Raji (cell line): ENCODE data around the gene GNG12.

Source experiments
- POLR2A ChIP-seq: IDR thresholded peaks from 2 replicates; pipeline ENCODE4 v1.6.1; 2011; ENCODE audit warnings: low read depth, low read length, control low read depth; ENCODE audit not compliant: insufficient read depth

Gene GNG12

DNA sequence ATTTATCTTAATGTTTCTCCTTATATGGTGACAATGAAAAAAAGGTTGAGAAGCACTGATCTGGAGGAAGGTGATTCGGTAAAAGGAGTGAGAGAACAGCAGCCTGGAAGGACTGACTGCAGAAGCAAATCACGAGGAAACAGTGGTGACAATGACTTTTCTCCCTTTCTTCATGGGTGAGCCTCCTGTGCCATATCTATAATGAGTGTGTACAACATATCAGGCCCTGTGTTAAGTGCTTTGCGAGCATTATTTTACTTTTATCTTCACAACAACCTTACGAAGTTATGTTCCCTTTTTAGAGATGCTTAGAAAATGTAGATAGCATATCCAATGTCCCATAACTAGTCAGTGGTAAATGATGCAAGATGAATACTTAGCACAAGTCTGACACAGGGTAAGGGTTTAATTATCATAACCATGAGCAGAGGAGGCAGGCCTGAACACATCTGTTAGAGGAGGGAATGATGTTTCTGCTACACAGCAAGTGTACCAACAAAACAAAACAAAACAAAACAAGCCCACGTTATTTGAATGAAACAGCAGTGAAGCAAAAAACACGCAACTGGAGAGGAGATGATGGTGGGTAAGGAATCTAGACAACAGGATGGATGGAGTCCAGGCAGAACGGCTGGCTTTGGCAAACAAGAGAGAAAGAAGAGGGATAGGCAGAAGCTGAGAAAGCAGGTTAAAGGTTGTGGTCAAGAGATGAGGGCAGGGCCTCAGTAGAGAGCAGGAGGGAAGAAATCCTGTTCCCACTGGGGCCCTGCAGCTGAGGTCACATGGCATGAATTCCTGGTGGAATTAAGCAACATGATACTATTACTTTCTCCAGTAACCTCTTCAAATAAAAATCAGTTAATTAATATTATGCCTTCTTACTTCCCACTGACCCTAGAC is 29.6 kb downstream of the GNG12 start:
- TF ChIP-seq POLR2A: no peak

DNA sequence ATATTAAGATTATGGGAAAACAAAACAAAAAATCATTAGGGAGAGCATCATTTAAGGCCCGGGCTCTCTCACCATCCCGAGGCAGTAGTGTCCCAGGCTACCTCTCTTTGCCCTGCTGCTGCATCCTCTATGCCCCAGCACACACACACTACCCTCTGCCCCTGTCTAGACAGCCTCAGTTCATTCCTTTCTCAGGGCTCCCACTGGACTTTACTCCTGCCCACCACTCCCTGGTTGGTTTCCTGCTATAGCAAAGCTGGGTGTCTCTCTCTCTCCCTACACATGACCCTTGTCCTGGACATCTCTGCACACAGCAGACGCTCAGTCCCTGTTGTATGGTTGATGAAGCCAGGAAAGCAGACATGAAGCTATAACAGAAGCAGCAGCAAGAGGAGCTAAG is 30.7 kb downstream of the GNG12 start:
- TF ChIP-seq POLR2A: no peak

DNA sequence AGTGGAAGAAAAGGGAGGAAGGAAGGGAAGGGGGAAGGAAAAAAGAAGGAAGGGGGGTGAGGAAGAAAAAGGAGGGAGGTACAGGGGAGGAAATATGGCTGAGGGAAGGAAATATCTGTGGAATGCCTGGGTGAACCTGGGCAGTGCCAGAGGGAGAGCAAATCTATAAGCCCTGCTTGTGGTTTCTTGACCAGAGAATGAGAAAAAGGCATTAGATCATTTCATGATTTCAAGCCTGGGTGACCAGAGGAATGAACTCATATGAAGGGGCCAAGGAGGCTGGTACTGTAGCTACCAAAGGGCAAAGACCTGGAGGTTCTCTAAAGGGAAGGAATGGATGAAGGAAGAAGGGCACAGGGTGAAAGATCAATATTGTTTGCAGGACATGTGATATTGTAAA is 31.4 kb downstream of the GNG12 start:
- TF ChIP-seq POLR2A: no peak

DNA sequence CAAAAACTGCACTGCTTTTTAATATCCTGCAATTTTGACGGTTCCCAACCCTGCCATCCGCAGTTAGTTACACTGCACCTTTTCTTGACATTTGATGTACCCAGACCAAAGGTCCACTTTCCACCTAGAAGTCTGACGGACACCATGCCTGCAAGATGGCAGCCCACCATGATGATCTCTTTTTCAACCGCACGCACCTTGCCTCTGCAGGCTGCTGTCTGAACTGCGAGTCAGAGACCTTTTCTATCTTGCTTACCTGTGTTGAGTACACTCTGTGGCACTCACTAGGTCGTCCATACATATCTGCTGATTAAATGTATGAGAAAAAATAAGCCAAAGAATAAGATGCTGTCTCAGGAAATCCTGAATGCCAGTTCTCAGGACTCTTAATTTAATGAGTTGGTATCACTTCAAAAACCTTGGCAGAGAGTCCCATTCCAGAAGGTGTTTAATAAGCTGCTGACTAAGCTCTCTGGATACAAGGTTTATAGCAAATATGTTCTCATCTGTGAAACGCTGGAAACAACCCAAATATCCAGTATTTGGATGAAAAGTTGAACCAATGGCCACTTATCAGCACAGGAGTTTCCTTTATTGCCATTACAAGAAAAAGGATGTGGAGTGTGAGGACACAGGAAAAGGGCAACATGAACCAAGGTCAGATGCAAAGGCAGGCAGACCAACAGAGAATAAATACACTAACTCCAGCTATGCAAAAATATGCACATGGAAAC is 37.9 kb downstream of the GNG12 start:
- TF ChIP-seq POLR2A: no peak

DNA sequence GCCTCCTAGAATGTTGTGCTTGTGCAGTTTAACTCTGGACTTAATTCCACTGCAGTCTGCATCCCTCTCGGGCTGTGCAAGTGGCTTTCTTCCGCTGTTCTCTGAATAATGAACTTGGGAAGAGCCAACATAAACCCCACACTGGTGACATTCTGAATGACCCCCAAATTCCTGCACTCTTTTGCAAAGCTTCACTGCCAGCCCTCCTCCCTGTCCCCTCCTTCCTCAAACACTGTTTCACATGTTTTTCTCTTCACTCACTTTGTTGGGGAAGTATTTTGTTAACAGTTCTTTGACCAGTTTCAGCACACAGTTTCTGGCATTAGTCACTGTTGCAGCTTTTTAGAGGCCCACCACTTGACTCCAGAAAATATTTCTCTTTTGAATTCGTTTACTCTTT is 39.7 kb downstream of the GNG12 start:
- TF ChIP-seq POLR2A: no peak

DNA sequence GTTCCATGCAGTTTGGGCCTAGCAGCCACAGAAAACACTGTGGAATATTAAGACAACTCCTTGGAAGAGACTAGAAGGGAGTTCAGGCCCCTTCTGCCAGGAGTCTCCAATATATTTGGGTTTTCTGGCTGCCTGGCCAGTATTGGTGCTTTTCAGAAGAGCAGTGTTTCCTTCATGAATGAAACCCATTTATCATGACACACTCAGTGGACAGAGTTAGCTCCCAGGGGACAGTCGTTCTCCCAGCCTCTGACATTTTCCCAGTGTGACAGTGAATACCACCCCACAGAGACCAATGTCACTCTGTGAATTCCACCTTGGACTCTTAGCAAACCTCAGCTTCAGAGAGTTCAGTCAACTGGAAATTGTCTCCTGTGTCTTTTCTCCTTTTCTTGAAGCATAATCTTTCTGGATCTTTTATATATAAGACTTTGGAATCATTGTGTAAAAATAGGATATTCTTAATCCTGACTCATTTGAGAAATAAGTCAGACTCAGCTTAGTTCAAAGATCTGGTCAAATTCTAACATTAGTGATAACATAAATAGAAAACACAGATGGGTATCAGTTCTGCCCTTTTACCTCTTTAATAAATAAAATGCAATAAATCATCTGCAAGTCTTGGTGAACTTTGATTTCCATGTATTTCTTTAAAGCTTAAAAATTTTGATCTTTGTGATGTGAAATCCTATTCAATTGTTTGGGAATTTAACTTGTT is 40.4 kb downstream of the GNG12 start:
- TF ChIP-seq POLR2A: no peak

DNA sequence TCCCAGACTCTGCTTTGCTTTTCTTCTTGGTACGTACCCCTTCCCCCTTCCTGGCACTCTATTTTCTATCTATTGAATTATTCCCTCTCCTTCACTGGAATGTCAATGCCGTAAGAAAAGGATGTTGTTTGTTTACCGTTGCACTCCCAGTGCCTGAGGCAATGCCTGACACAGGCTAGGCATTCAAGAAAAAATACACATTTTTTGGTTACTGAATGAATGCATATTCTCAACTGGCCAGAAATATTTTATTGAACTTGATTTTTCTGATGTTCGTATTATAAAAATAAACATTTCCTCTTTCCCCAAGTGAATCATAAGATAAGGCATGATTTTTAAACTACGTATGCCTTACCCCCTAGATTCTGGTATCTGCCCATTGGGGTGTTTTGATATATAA is 41.2 kb downstream of the GNG12 start:
- no peak for TF ChIP-seq POLR2A

DNA sequence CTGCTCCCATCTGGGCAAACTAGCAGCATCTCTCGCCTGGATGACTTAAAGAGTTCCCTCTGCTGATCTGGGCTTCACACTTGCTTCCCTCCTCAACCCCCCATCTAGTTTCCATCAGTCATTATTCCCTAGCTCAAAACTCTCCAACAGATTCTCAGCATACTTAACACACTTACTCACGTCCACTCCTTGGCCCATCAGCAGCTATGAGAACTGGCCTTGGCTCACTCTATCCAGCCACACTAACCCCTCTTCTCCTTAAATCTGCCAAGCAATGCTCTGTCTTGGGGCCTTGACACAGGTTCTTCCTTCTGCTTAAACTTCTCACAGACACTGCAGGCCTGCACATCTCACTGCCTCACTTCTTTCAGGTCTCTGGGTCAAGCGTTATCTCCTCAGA is 41.6 kb downstream of the GNG12 start:
- no peak for TF ChIP-seq POLR2A

DNA sequence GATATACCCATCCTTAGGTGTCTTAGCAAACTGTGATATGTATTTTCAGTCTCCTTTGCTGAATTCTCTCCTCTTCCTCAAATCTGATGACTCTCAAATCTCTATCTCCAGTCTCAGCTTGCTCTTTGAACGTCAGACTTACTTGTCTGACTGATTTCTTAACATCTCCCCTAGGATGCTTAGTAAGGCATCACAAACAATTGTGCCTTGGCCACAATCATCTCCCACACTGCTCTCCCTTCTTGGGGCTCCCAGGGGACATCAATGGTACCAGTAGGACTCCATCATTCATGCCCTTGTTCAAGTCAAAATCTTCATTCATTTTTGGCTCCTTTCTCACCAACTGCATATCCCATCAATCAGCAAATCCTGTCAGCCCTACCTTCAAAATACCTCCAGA is 42.0 kb downstream of the GNG12 start:
- TF ChIP-seq POLR2A: no peak

DNA sequence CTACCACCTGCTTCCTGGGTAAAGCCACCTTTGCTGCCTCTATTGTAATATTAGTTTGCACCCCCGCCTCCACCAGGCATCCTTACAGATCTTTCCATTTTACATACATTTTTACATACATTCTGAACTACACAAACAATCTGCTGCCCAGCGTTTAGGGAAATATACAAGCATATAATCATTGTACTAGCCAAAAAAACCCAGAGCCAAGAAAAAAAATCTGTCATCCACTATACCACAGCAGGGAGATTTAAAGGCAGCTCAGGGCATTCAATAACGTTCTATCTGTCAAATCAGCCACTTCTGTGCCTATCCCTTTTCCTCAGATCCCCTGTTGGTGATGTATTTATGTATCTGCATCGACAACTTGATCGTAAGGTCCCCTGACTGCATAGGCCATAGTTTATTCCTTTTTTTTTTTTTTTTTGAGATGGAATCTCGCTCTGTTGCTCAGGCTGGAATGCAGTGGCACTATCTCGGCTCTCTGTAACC is 43.0 kb downstream of the GNG12 start:
- no peak for TF ChIP-seq POLR2A

DNA sequence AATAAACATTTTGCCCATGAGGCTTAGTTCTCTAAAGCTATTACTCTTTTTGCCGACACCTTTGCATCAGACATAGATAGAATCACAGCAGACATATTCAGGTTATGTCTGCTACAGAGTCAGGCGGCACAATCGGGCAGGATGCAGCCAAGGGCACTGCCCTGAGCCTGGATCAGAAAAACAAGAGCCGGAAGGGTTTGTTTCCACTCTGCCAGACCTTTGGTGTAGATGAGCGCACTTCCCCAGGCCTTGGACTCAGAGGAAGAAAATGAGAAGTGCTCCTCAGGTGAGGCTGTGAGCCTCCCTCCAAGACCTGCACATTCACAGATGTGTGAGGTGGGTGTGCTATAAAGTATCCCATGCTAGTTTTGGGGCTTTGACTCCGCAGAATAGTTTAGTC is 43.7 kb downstream of the GNG12 start:
- TF ChIP-seq POLR2A: no peak

DNA sequence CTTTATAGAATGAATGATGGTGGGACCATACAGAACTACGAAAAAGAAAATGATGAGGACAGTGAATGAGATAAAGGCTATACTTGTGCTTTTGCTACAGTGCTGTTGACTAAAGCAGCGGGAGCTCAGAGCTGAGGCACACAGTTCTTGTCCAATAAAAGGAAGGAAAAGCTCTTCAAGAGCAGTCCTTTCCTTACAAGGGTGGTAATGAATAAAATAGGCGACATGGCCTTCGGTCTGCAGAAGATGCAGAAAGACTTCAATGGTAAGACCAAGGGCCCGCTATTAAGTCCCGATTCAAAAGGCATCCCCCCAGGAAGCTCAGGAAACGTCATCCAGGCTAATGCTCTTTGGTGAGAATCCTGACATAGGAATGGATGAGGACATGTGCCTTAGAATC is 44.4 kb downstream of the GNG12 start:
- TF ChIP-seq POLR2A: no peak

DNA sequence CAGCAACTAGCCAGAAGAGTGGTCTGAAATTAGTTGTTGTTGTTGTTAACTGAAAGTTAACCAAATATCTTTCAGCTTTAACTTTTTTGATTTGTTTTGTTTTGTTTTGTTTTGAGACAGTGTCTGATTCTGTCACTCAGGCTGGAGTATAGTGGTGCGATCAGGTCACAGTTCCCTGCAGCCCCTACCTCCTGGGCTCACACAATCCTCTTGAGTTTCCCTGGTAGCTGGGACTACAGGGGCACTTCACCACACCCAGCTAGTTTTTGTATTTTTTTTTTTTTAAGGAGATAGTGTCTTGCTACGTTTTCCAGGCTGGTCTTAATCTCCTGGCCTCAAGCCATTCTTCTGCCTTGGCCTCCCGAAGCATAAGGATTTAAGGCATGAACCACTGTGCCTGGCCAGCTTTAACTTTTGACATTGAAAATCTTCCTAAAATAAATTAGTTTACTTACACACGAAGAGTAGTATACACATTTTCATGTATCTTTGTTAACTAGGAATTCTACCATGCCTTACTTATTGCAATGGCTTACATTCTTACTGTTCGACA is 45.0 kb downstream of the GNG12 start:
- TF ChIP-seq POLR2A: no peak

DNA sequence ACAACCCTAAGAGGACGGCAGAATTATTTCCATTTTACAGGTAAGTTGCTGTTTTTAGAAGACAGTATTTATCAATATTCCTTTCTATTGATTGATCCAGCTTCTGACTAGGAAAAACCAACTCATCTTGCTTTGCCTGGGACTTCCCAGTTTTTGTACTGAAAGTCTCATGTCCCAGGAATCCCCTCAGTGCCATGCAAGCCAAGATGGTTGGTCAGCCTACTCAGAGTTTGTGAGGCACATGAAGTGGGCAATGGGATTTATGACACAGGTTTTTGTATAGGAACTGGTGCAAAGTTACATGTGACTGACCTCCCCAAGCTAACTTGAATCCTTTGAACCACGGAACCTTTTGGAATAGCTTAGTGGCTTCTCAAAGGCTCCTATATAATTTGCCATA is 45.5 kb downstream of the GNG12 start:
- TF ChIP-seq POLR2A: no peak
